PC-3 (cell line): ENCODE data around the gene DOCK4. TPM values are rescaled to one million over a fixed set of nuclear protein-coding genes. Genes with fewer than 3 reads are reported as not detected.
A peak's percentile ranks its signal among the peaks of the same experiment; 100 is the strongest.

Experiments
- ATAC-seq: fragments of 200-7000 bp; cut with Tn5 transposase; 2 replicates; pipeline ENCODE4 v1.9.1; 2020; ENCODE audit warnings: mild to moderate bottlenecking, moderate library complexity
- BruUV-seq: library from RNA; stranded (reverse); fragments of 400-500 nt; replicated peaks from 2 replicates; lab custom pipeline; 2021; lab: Mats Ljungman, UMichigan
- CTCF ChIA-PET: fragments of 300-600 bp; sonication (Branson Sonifier 250); formaldehyde crosslinking; loops from one replicate; lab custom pipeline; 2022; ENCODE audit warnings: antibody characterized with exemption; lab: Charles Lee
- POLR2A ChIA-PET: fragments of 300-600 bp; sonication (Branson Sonifier 250); formaldehyde crosslinking; loops from one replicate; lab custom pipeline; 2022; ENCODE audit warnings: antibody characterized with exemption; ENCODE audit not compliant: unreplicated experiment; lab: Charles Lee
- DNase-seq: peaks from one replicate; pipeline ENCODE4 v3.0.0-alpha.2; 2015
- H2AFZ ChIP-seq: fragments of 300-600 bp; sonication (generic); 2 replicates; pipeline ENCODE4 v1.6.0; 2016; ENCODE audit warnings: antibody characterized with exemption, low read length
- H3F3A ChIP-seq: fragments of 300-600 bp; sonication (generic); one replicate; pipeline ENCODE4 v1.6.0; 2017; ENCODE audit warnings: antibody characterized with exemption, low read length, control low read depth, mild to moderate bottlenecking; ENCODE audit not compliant: unreplicated experiment
- H3K27ac ChIP-seq: fragments of 300-600 bp; sonication (generic); 2 replicates; pipeline ENCODE4 v1.5.1; 2016; ENCODE audit warnings: mild to moderate bottlenecking, low read length
- H3K27me3 ChIP-seq: fragments of 300-600 bp; sonication (generic); 2 replicates; pipeline ENCODE4 v1.6.1; 2016; ENCODE audit warnings: low read length, mixed read lengths
- H3K36me3 ChIP-seq: fragments of 300-600 bp; sonication (generic); 2 replicates; pipeline ENCODE4 v1.6.1; 2016; ENCODE audit warnings: low read depth, mixed run types, low read length, mixed read lengths
- H3K4me1 ChIP-seq: fragments of 300-600 bp; sonication (generic); 2 replicates; pipeline ENCODE4 v1.5.1; 2016; ENCODE audit warnings: low read length; ENCODE audit not compliant: insufficient read depth
- H3K4me2 ChIP-seq: fragments of 300-600 bp; sonication (generic); 2 replicates; pipeline ENCODE4 v1.6.0; 2016; ENCODE audit warnings: low read length
- H3K4me3 ChIP-seq: fragments of 300-600 bp; sonication (generic); 2 replicates; pipeline ENCODE4 v1.5.1; 2016; ENCODE audit warnings: mild to moderate bottlenecking, low read length, mixed read lengths
- H3K79me2 ChIP-seq: fragments of 300-600 bp; sonication (generic); 2 replicates; pipeline ENCODE4 v1.6.1; 2017; ENCODE audit warnings: low read length, mixed read lengths
- H3K9ac ChIP-seq: fragments of 300-600 bp; sonication (generic); 2 replicates; pipeline ENCODE4 v1.6.0; 2016; ENCODE audit warnings: mild to moderate bottlenecking, low read length
- H3K9me2 ChIP-seq: fragments of 300-600 bp; sonication (generic); replicated peaks from 2 replicates; pipeline ENCODE4 v1.6.1; 2016; ENCODE audit warnings: mixed run types, low read length, mixed read lengths
- H3K9me3 ChIP-seq: fragments of 300-600 bp; sonication (generic); 2 replicates; pipeline ENCODE4 v1.6.1; 2016; ENCODE audit warnings: low read length, mixed read lengths
- H4K20me1 ChIP-seq: fragments of 300-600 bp; sonication (generic); 2 replicates; pipeline ENCODE4 v1.6.1; 2016; ENCODE audit warnings: low read length, mixed read lengths
- CTCF ChIP-seq: fragments of 300-600 bp; sonication (generic); conservative IDR thresholded peaks from 2 replicates; pipeline ENCODE4 v1.5.1; 2017; ENCODE audit warnings: antibody characterized with exemption, low read depth, mild to moderate bottlenecking, low read length
- EZH2 ChIP-seq: fragments of 300-600 bp; sonication (generic); IDR thresholded peaks from one replicate; pipeline ENCODE4 v1.6.1; 2017; ENCODE audit warnings: antibody characterized with exemption, mild to moderate bottlenecking, low read length; ENCODE audit not compliant: unreplicated experiment
- EZH2phosphoT487 ChIP-seq: fragments of 300-600 bp; sonication (generic); IDR thresholded peaks from 2 replicates; pipeline ENCODE4 v1.6.1; 2018; ENCODE audit warnings: mild to moderate bottlenecking, antibody characterized with exemption, low read length, borderline replicate concordance
- intact Hi-C: fragments of 100-400 bp; cut with micrococcal nuclease; formaldehyde crosslinking; loops from 2 replicates; pipeline ENCODE4 v1.9.0; 2023
- total RNA-seq: library from RNA; depleted of rRNA; stranded (reverse); fragments of >200 nt; gene quantifications from 2 replicates; pipeline ENCODE4 v1.2.3, GENCODE V29; 2014

Gene DOCK4
- total RNA-seq, 1 experiment from 2014 or later, result 25.4 TPM

- Histone ChIP-seq H3K27me3 (no peaks in the 10 kb centered on the region), H3K4me2 (peak overlapping the region; percentile 33), H3K36me3 (no peaks in the 10 kb centered on the region), H3K9me3 (no peaks in the 10 kb centered on the region), H3K4me3 (no peak overlapping the region), H2AFZ (no peak overlapping the region), H3K79me2 (peaks cover 91% of the 10 kb centered on the region), H3K4me1 (peaks cover 54% of the 10 kb centered on the region), H3K9me2 (no peaks in the 10 kb centered on the region), H3K9ac (no peak overlapping the region), H3K27ac (peak overlapping the region; percentile 48), H4K20me1 (no peaks in the 10 kb centered on the region), H3F3A (no peaks in the 10 kb centered on the region)
- intact Hi-C loops, result no loop called here
- ChIA-PET CTCF (interaction anchor here (0.6 kb wide), 1 partner anchor 54 kb away, joined by 5 read pairs; no protein-coding TSS in a partner anchor), POLR2A (no interaction called here)
- no peak for ATAC-seq
- TF ChIP-seq CTCF (no peak), EZH2 (no peak), EZH2phosphoT487 (no peak)
- BruUV-seq, result no TSS peak
- DNase-seq, result peak; percentile 64
Observed at GRCh38 chr7:112201411-112201810, 4.8 kb downstream of the DOCK4 start.

- H3F3A ChIP-seq, result no peaks in the 10 kb centered on the region
- H3K27me3 ChIP-seq, result no peaks in the 10 kb centered on the region
- no peak overlapping the region for H3K9ac ChIP-seq
- H3K4me2 ChIP-seq, result peak overlapping the region; percentile 11
- peaks cover 54% of the 10 kb centered on the region for H3K4me1 ChIP-seq
- peak overlapping the region; percentile 53 for H3K27ac ChIP-seq
- DNase-seq (no peak), ATAC-seq (no peak)
- no peaks in the 10 kb centered on the region for H3K36me3 ChIP-seq
- no peaks in the 10 kb centered on the region for H4K20me1 ChIP-seq
- no peaks in the 10 kb centered on the region for H3K9me3 ChIP-seq
- intact Hi-C loops, result no loop called here
- H3K9me2 ChIP-seq, result no peaks in the 10 kb centered on the region
- H3K4me3 ChIP-seq, result no peak overlapping the region
- peaks cover 94% of the 10 kb centered on the region for H3K79me2 ChIP-seq
- BruUV-seq, result no TSS peak
- POLR2A ChIA-PET, result interaction anchor here (0.6 kb wide), 1 partner anchor 251 kb away, joined by 4 read pairs; no protein-coding TSS in a partner anchor
- TF ChIP-seq EZH2 (no peak), EZH2phosphoT487 (no peak), CTCF (no peak)
- H2AFZ ChIP-seq, result no peak overlapping the region
- CTCF ChIA-PET, result no interaction called here
Observed at GRCh38 chr7:112199672-112200071, 6.5 kb downstream of the DOCK4 start.

GRCh38 chr7:112199035-112199655 lies 7.1 kb downstream of the DOCK4 start:
- POLR2A ChIA-PET, result interaction anchor here (0.6 kb wide), 3 partner anchors 83 to 252 kb away, joined by 3 to 4 read pairs (median 4); no protein-coding TSS in a partner anchor
- H3K4me2 ChIP-seq, result peak overlapping the region; percentile 11
- no TSS peak for BruUV-seq

More at GRCh38 chr7:112199035-112199655, 7.1 kb downstream of the DOCK4 start:
- no peaks in the 10 kb centered on the region for H4K20me1 ChIP-seq
- H3K27ac ChIP-seq, result peak overlapping the region; percentile 53
- no peaks in the 10 kb centered on the region for H3K9me2 ChIP-seq
- no peaks in the 10 kb centered on the region for H3F3A ChIP-seq
- peaks cover 58% of the 10 kb centered on the region for H3K4me1 ChIP-seq
- no peaks in the 10 kb centered on the region for H3K27me3 ChIP-seq
- H3K4me3 ChIP-seq, result no peak overlapping the region
- CTCF ChIA-PET, result interaction anchor here (0.6 kb wide), 2 partner anchors 59 to 190 kb away, joined by 3 read pairs; no protein-coding TSS in a partner anchor
- peak; percentile 67 for ATAC-seq
- TF ChIP-seq CTCF (no peak), EZH2phosphoT487 (no peak), EZH2 (no peak)
- peak; percentile 70 for DNase-seq
- H3K79me2 ChIP-seq, result peaks cover 94% of the 10 kb centered on the region
- no peak overlapping the region for H3K9ac ChIP-seq
- H3K36me3 ChIP-seq, result no peaks in the 10 kb centered on the region
- intact Hi-C loops, result no loop called here
- H2AFZ ChIP-seq, result no peak overlapping the region
- no peaks in the 10 kb centered on the region for H3K9me3 ChIP-seq
